CD4-positive, alpha-beta T cell treated with Interleukin-4 for 4 hours (primary cell): ENCODE measurements around the gene RERE.

Experiments used
- DNase-seq: peaks from one replicate; pipeline ENCODE4 v3.0.0-alpha.2; 2020

RERE gene

DNA sequence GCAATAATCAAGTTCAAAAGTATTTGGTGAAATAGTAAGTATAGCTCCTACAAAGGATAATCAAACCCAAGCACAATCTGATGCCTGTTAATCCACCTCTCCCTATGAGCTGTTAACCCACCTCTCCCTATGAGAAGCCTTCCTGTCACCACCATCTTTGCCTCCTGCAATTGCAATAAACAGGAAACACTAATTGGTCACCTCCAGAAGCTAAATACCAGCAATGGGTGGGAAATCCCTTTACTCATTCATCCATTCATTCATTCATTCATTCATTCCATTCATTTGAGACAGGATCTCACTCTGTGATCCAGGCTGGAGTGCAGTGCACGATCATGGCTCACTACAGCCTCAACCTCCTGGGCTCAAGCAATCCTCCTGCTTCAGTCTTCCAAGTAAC is 132.8 kb downstream of the RERE start:
- no peak for DNase-seq

DNA sequence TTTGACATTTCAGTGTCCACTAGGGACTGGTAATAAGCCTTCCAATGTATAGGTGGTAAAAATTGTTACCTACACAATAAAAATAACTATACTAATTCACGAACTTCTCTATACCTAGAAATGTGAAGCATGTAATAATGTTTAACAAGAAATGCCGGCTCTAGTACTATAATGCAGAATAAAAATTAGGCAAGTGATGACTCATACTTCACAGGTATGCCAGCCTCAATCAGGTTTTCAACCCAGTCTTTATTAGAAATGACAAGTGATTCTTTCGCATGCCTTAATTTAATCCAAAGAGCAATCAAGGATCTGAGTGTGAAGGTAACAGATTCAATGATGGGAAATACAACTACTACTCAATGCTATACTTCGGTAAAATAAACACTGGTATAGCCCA is 134.9 kb downstream of the RERE start:
- no peak for DNase-seq

- no peak for DNase-seq
Observed at GRCh38 chr1:8681911-8682310, 135.5 kb downstream of the RERE start.

- no peak for DNase-seq
Observed at GRCh38 chr1:8680664-8681650, 136.5 kb downstream of the RERE start.

- no peak for DNase-seq
Observed at GRCh38 chr1:8679929-8680663, 137.3 kb downstream of the RERE start.

- DNase-seq: no peak
Observed at GRCh38 chr1:8679395-8679800, 138.0 kb downstream of the RERE start.

DNA sequence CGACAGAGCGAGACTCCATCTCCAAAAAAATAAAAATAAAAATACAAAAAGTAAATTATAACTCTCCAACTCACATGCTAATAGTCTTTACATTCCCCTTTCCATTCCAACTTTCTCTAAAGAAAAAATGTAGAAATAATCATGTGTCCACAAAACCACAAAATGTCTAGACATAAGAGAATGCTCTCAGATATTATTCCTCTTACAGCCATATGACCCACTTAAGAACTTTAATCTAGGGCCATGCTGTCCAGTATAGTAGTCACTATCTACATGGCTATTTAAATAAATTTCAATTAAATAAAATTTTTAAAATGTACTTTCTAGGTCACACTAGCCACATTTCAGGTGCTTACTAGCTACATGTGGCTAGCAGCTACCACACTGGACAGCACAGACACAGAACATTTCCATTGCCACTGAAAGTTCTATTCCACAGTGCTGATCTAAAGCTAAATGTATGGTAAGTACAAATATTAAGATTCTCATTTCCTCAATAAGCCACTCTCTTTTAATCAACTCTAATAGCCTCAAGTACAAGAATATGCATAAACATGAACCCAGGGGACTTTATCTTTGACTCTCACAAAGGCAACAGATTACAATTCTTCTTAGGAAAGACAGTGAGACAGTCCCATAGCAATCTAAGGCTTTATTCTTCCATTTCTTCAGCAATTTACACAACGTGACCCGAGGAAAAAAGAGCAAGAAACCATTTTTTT is 138.6 kb downstream of the RERE start:
- no peak for DNase-seq

- DNase-seq: no peak
Observed at GRCh38 chr1:8677782-8678181, 139.7 kb downstream of the RERE start.

DNA sequence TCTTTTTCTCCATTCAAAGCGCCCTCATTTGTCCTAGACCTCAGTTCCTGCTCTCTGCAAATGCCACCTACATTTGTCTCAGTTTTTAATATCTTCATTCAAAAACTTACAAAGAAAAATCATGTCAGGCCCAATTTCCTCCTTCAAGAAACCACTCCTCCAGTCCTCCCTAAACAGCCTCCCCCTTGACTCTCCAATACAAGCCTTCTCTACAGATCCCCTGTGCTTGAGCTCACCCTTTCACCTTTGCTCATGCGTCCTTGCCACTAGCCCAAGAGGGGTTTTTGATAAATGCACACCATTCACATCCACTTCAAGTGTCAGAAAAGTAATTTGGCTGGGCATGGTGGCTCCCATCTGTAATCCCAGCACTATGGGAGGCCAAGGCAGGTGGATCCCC is 140.6 kb downstream of the RERE start:
- DNase-seq: no peak

DNA sequence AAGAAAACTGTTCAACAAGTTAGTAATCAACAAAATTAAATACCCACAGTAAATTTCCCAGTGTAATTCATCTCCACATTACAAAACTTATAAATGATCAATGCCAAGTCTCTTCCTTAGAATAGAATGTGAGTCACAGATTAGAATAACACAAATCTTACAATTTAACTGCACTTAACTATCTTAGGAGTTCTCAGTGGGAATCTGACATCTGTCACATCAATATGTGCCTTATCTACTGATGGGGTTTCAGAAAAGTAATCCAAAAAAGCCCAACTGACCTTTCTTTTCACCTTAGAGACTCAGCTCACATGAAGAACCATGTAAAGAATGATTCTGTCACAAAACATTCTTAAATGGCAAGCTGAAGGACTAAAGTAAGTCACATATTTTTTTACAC is 141.4 kb downstream of the RERE start:
- DNase-seq: no peak

GRCh38 chr1:8674912-8675311 is 142.5 kb downstream of the RERE start:
- DNase-seq: no peak

GRCh38 chr1:8674481-8674880 is 143.0 kb downstream of the RERE start:
- DNase-seq: no peak

DNA sequence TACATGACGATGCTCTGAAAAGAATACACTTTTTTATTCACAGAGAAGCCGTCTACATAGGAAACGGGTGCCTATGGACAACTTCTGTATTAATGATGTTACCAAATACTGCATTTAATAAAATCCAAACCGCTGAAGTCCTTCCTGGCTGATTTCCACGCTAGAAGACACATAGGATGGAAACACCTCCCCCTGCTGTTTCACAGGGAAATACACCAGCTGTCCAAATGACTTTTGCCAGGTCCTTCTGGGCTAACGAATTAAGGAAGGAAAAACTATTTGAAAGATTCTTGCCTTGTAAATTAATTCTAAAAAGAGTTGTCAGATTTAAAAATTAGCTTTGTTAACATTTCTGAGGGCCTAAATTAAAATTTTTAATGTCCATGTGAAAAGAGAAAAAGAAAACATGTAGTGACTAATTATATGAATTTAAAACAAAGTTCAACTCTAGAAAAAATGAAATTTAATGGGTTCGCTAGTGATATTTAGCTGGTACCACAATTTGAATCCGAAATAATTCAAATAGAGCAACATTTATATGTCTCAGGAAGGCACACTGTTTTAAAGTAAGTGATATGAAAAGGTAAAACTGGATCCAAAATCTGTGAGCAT is 146.0 kb downstream of the RERE start:
- peak; percentile 43 for DNase-seq

GRCh38 chr1:8670371-8670818 is 147.0 kb downstream of the RERE start:
- no peak for DNase-seq

- no peak for DNase-seq
Observed at GRCh38 chr1:8669606-8670335, 147.7 kb downstream of the RERE start.

GRCh38 chr1:8667869-8668594 is 149.4 kb downstream of the RERE start:
- DNase-seq: no peak

DNA sequence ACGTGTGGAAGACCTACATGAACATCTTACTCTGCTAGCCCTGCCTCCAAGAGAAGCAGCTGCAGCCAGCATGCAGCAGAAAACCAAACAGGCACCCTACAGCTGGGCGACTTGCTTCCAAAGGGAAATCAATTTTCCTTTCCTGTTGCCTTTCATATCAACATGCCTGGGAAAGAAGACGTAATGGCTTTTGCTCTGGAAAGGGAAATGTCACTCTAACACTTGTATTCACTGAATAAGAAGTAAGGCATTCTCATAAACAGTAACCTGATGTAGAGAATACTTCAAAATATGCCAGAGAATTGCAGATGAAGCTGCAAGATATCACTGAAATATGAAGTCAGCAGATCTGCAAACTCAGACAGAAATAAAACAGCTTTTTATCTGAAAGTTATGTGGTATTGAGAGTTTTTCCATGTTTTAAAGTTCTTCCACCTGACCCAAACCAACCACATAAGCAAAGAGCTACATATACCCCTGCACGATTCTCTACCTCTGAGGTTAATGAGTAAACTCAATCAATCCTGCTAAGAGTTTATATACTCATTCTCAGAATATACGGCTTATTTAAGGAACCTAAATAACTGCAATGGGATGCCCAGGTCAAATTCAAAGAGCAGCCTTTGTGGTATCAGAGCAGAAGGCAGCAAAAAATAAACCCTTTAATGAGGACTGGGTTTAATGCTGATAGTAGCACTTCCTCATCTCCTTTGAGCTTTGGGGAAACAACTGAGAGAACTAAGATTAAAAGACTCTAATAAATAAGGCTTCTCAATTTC is 150.9 kb downstream of the RERE start:
- DNase-seq: no peak

GRCh38 chr1:8665833-8666232 is 151.6 kb downstream of the RERE start:
- no peak for DNase-seq

GRCh38 chr1:8664887-8665286 is 152.6 kb downstream of the RERE start:
- DNase-seq: no peak

DNA sequence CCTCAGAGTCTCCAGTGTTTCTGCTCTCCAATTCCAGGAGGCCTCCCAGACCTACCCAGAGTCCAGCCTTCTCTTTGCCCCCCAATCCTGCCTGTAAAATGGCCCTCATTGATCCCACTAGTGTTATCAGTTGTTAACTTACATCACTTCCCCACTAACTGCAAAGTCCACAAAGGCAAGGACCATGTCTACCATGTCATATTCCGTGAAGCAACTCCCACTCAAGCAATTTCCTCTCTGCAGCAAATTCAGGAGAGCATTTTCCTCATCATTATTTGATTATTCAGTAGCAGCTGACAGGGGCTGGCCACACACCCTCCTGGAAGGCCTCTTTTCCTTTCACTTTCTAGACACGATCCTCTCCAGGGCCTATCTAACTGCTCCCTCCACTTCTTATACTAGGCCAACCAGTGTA is 153.5 kb downstream of the RERE start:
- peak; percentile 7 for DNase-seq
